ENCODE data around the gene AFG3L2. TPM values are rescaled to one million over a fixed set of nuclear protein-coding genes. Genes with fewer than 3 reads are reported as not detected.

Gene AFG3L2
- total and polyA plus RNA-seq, 4 experiments from 2014 or later: 27.8 to 34.6 (median 32.2) TPM

DNA sequence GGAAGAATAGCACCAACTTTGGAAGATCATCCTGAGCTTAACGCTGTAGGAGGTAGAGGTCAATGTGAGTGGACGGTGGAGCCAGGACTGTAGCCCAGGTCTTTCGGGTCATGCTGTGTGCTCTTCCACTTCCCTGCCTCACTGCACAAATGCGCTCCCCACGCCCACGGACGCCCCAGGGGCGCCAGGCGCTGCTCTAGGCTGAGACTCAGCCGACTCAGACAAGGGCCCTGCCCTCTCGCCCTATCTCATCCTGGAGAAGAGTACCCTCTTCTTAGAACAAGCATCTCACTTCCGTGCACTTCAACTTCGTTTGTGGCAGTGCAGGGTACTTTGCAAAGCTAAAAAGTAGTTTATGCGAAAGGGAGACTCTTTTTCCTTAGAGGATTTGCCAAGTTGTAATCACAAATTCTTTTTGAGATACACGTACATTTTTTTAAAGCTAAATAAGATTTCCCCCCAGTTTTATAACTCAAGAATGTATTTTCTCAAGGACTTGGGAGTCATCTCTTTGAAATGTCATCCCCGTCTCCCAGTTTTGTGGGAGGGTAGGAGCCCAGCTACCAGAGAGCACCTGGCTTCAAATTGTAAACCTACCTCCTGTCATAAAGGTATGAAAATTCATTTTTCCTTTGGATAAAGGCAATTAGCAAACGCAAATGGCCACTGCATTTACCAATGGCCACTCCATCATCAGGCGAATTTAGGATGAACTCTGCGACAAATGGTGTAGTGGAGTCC, 29.5 kb upstream of the AFG3L2 start:
- POLR2A ChIA-PET (ENCODE audit: partially characterized antibody): interaction anchor here (2.7 kb wide), 1 partner anchor 29 kb away, joined by 24 read pairs; the partner anchor contains the start of gene AFG3L2
- Mint-ChIP-seq H3K4me3 (peak overlapping the region in 7 of 8 donors; percentile 60 to 92 (median 88)), H3K9me3 (no peaks in the 10 kb centered on the region), H3K4me1 (peaks cover 12 to 38% (median 19%) of the 10 kb centered on the region in 4 donors), H3K36me3 (no peaks in the 10 kb centered on the region), H3K27ac (peak overlapping the region in 2 of 7 donors; percentile 46 to 60), H3K27me3 (peaks cover 18 to 23% of the 10 kb centered on the region in 2 donors)
- CTCF ChIA-PET (ENCODE audit: partially characterized antibody): interaction anchor here (0.9 to 4.2 kb wide), 2 partner anchors 14 to 253 kb away, joined by 3 to 26 read pairs; no protein-coding TSS in a partner anchor
- Histone ChIP-seq H3K27me3 (ENCODE audit: insufficient read depth, low read length) (peaks cover 5% of the 10 kb centered on the region), H3K9me3 (ENCODE audit: control insufficient read depth in 1 of 2, low read length in 2 of 2) (no peaks in the 10 kb centered on the region), H3K4me3 (ENCODE audit: low read length in 2 of 2) (no peak overlapping the region), H3K27ac (ENCODE audit: low read depth, low read length) (no peak overlapping the region), H3K36me3 (ENCODE audit: insufficient read depth, low read length) (no peaks in the 10 kb centered on the region), H3K4me1 (ENCODE audit: insufficient read depth, low read length) (peaks cover 18% of the 10 kb centered on the region)
- intact Hi-C loops (cut with micrococcal nuclease): loop anchor here (1.0 to 5.0 kb wide), 2 partner anchors 29 to 251 kb away; partner anchors contain the start of genes AFG3L2 and SPIRE1
- DNase-seq: no peak

DNA sequence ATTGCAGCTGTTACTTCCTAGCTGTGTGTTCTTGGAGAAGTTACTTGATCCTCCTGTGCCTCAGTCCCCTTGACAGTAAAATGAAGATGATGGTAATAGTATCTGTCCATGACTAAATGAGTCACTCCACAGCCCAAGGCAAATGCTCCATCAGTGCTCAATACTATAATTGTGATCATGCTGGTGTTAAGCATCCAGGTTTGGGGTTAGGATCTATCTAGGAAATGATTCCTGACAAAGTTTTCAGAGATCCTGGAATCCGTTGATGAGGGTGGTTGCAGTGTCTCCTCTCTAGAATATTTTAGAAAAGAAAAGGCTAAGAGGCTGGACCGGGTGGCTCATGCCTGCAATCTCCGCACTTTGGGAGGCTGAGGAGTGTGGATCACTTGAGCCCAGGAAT, 28.0 kb upstream of the AFG3L2 start:
- Histone ChIP-seq H3K27ac (ENCODE audit: low read depth, low read length) (no peak overlapping the region), H3K36me3 (ENCODE audit: insufficient read depth, low read length) (no peaks in the 10 kb centered on the region), H3K27me3 (ENCODE audit: insufficient read depth, low read length) (peaks cover 5% of the 10 kb centered on the region), H3K4me1 (ENCODE audit: insufficient read depth, low read length) (peaks cover 18% of the 10 kb centered on the region), H3K9me3 (ENCODE audit: control insufficient read depth in 1 of 2, low read length in 2 of 2) (no peaks in the 10 kb centered on the region), H3K4me3 (ENCODE audit: low read length in 2 of 2) (no peak overlapping the region)
- Mint-ChIP-seq H3K27me3 (peaks cover 20 to 25% of the 10 kb centered on the region in 2 donors), H3K9me3 (no peaks in the 10 kb centered on the region), H3K4me3 (peak overlapping the region in 1 of 8 donors; percentile 64), H3K36me3 (no peaks in the 10 kb centered on the region), H3K27ac (no peak overlapping the region), H3K4me1 (peaks cover 12 to 36% (median 19%) of the 10 kb centered on the region in 4 donors)
- DNase-seq: no peak
- ChIA-PET POLR2A (ENCODE audit: partially characterized antibody) (no interaction called here), CTCF (ENCODE audit: partially characterized antibody) (interaction anchor here (0.6 to 4.2 kb wide), 2 partner anchors 12 to 28 kb away, joined by 3 to 26 read pairs; partner anchors contain the start of gene AFG3L2)
- intact Hi-C loops (cut with micrococcal nuclease): loop anchor here (5.0 kb wide), 1 partner anchor 252 kb away; the partner anchor contains the start of gene SPIRE1

DNA sequence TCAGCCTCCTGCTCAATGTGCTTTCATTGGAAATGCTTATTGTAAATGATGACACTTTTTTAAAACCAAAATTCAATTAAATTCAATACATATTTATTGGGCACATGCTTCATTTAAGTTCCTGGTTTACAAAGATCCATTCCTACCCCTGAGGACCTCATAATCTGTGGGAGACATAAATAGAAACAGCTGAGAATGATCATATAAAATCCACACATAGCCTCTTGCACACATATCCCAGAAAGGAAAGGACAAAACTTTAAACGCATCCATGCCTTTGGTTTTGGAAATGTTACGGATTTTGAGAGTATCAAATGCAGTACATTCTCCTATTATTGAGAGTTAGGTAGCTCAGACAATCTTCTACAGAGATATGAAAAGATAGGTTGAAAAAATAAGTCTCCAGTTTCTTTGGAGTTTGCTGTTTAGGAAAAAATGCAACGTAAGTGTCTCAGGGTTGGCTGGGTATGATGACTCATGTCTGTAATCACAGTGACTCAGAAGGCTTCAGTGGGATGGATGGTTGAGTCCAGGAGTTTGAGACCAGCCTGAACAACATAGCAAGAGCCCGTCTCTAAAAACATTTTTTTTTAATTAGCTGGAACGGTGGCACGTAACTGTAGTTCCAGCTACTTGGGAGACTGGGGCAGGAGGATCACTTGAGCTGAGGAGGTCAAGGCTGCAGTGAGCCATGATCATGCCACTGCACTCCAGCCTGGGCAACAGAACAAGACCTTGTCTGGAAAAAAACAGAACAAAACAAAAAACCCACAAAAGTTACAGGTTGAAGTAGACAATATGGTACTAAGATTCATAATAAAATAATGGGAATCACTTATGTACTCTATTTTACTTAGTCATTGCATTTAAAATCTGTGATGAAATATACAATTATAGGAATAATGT, 26.8 kb upstream of the AFG3L2 start:
- Histone ChIP-seq H3K27ac (ENCODE audit: low read depth, low read length) (no peak overlapping the region), H3K4me1 (ENCODE audit: insufficient read depth, low read length) (peaks cover 18% of the 10 kb centered on the region), H3K9me3 (ENCODE audit: control insufficient read depth in 1 of 2, low read length in 2 of 2) (no peaks in the 10 kb centered on the region), H3K27me3 (ENCODE audit: insufficient read depth, low read length) (peaks cover 5% of the 10 kb centered on the region), H3K4me3 (ENCODE audit: low read length in 2 of 2) (no peak overlapping the region), H3K36me3 (ENCODE audit: insufficient read depth, low read length) (no peaks in the 10 kb centered on the region)
- peaks cover 12 to 33% (median 19%) of the 10 kb centered on the region in 4 donors for H3K4me1 Mint-ChIP-seq
- ChIA-PET POLR2A (ENCODE audit: partially characterized antibody) (no interaction called here), CTCF (ENCODE audit: partially characterized antibody) (interaction anchor here (4.2 kb wide), 1 partner anchor 11 kb away, joined by 26 read pairs; no protein-coding TSS in a partner anchor)
- no peaks in the 10 kb centered on the region for H3K9me3 Mint-ChIP-seq
- peaks cover 22 to 26% of the 10 kb centered on the region in 2 donors for H3K27me3 Mint-ChIP-seq
- H3K27ac Mint-ChIP-seq: no peak overlapping the region
- H3K4me3 Mint-ChIP-seq: no peak overlapping the region
- no peaks in the 10 kb centered on the region for H3K36me3 Mint-ChIP-seq
- intact Hi-C loops (cut with micrococcal nuclease): no loop called here
- DNase-seq: no peak

DNA sequence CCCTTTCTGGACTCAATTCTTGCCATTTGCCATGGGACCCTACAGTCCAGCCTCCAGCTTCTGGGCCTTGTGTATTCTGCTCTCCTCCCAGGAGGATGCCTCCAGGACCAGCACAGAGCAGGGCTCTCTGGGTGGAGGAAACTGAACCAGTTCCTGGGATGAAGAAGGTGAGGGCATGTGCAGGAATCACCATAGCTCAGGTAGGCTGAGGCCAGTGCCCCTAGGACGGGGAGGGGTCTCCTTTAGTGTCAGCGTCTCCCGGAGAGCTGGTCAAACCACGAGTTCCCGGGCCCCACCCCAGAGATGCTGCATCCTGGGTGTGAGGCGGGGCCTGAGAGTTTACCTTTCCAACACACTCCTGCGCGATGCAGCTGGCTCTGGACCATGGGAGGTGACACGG, 24.9 kb upstream of the AFG3L2 start:
- no peak overlapping the region for H3K27ac Mint-ChIP-seq
- DNase-seq: no peak
- intact Hi-C loops (cut with micrococcal nuclease): no loop called here
- Histone ChIP-seq H3K27me3 (ENCODE audit: insufficient read depth, low read length) (peaks cover 5% of the 10 kb centered on the region), H3K4me1 (ENCODE audit: insufficient read depth, low read length) (peaks cover 10% of the 10 kb centered on the region), H3K36me3 (ENCODE audit: insufficient read depth, low read length) (no peaks in the 10 kb centered on the region), H3K9me3 (ENCODE audit: control insufficient read depth in 1 of 2, low read length in 2 of 2) (no peaks in the 10 kb centered on the region), H3K4me3 (ENCODE audit: low read length in 2 of 2) (no peak overlapping the region), H3K27ac (ENCODE audit: low read depth, low read length) (no peak overlapping the region)
- CTCF ChIA-PET (ENCODE audit: partially characterized antibody): interaction anchor here (2.1 kb wide), 1 partner anchor 10 kb away, joined by 10 read pairs; no protein-coding TSS in a partner anchor
- no peaks in the 10 kb centered on the region for H3K36me3 Mint-ChIP-seq
- peak overlapping the region in 1 of 8 donors; percentile 51 for H3K4me3 Mint-ChIP-seq
- no peaks in the 10 kb centered on the region for H3K9me3 Mint-ChIP-seq
- POLR2A ChIA-PET (ENCODE audit: partially characterized antibody): no interaction called here
- peaks cover 4 to 20% (median 8%) of the 10 kb centered on the region in 4 donors for H3K4me1 Mint-ChIP-seq
- H3K27me3 Mint-ChIP-seq: peaks cover 30 to 40% of the 10 kb centered on the region in 2 donors

DNA sequence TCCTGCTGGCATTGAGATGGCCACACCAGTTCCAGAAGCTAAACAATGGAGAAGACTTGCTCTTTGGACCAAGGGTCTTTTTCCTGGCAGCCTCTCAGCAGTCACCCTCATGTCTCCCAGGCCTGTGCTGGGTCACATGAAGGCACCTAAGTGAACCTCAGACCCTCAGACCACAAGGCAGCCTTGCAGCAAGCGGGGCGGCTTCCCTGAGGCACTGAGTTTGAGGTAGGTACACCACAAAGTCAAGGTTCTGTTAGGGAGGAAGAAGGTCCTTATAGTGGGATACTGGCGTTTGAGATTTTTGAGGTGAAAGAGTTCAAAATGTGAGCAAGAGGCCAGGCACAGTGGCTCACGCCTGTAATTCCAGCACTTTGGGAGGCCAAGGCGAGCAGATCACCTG, 22.2 kb upstream of the AFG3L2 start:
- H3K36me3 Mint-ChIP-seq: no peaks in the 10 kb centered on the region
- H3K9me3 Mint-ChIP-seq: no peaks in the 10 kb centered on the region
- no peaks in the 10 kb centered on the region for H3K4me1 ChIP-seq (ENCODE audit: insufficient read depth, low read length)
- no peak for DNase-seq
- no peaks in the 10 kb centered on the region for H3K4me1 Mint-ChIP-seq
- POLR2A ChIA-PET (ENCODE audit: partially characterized antibody): no interaction called here
- no peaks in the 10 kb centered on the region for H3K9me3 ChIP-seq (ENCODE audit: control insufficient read depth in 1 of 2, low read length in 2 of 2)
- H3K36me3 ChIP-seq (ENCODE audit: insufficient read depth, low read length): no peaks in the 10 kb centered on the region
- no peak overlapping the region for H3K4me3 ChIP-seq (ENCODE audit: low read length in 2 of 2)
- CTCF ChIA-PET (ENCODE audit: partially characterized antibody): no interaction called here
- H3K27ac ChIP-seq (ENCODE audit: low read depth, low read length): no peak overlapping the region
- H3K27me3 ChIP-seq (ENCODE audit: insufficient read depth, low read length): peaks cover 5% of the 10 kb centered on the region
- H3K4me3 Mint-ChIP-seq: no peak overlapping the region
- H3K27ac Mint-ChIP-seq: no peak overlapping the region
- peaks cover 29 to 37% of the 10 kb centered on the region in 2 donors for H3K27me3 Mint-ChIP-seq
- intact Hi-C loops (cut with micrococcal nuclease): no loop called here

DNA sequence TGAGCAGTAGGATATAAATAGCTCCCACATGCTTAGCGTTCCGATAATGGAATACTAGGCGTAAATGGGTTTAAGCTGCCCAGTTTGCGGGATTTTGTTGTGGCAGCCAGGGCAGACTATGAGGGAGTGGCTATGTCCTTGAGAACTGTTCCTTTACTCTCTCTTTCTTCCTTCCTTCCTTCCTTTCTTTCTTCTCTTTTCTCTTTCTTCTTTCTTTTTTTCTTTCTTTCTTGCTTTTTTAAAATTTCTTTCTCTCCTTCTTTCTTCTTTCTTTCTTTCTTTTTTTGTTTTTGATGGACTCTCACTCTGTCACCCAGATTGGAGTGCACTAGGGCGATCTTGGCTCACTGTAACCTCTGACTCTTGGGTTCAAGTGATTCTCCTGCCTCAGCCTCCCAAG, 21.6 kb upstream of the AFG3L2 start:
- no peaks in the 10 kb centered on the region for H3K9me3 Mint-ChIP-seq
- Histone ChIP-seq H3K4me1 (ENCODE audit: insufficient read depth, low read length) (no peaks in the 10 kb centered on the region), H3K36me3 (ENCODE audit: insufficient read depth, low read length) (no peaks in the 10 kb centered on the region), H3K4me3 (ENCODE audit: low read length in 2 of 2) (no peak overlapping the region), H3K27ac (ENCODE audit: low read depth, low read length) (no peak overlapping the region), H3K9me3 (ENCODE audit: control insufficient read depth in 1 of 2, low read length in 2 of 2) (no peaks in the 10 kb centered on the region), H3K27me3 (ENCODE audit: insufficient read depth, low read length) (peaks cover 5% of the 10 kb centered on the region)
- H3K4me1 Mint-ChIP-seq: no peaks in the 10 kb centered on the region
- H3K36me3 Mint-ChIP-seq: no peaks in the 10 kb centered on the region
- H3K27ac Mint-ChIP-seq: no peak overlapping the region
- H3K27me3 Mint-ChIP-seq: peaks cover 27 to 37% of the 10 kb centered on the region in 2 donors
- H3K4me3 Mint-ChIP-seq: no peak overlapping the region
- no peak for DNase-seq
- CTCF ChIA-PET (ENCODE audit: partially characterized antibody): no interaction called here
- POLR2A ChIA-PET (ENCODE audit: partially characterized antibody): no interaction called here
- intact Hi-C loops (cut with micrococcal nuclease): no loop called here

DNA sequence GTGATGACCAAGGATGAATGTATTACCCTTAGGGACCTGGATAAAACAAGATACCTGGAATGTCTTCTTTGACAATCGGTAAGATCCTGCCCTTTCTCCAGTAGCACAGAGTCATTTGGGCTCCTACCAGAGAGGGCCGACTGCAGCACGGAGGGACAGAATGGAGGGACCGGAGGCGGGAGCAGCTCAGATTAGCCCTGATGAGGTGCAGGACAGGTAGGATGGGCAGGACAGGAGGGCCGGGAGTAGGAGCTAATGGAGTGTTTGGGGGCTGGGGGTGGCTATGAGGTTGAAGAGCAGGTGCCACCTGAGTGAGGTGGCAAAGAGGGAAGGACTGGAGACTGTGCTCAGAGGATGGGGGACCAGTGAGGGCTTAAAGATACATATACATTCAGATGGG, 20.8 kb upstream of the AFG3L2 start:
- H3K9me3 Mint-ChIP-seq: no peaks in the 10 kb centered on the region
- no peaks in the 10 kb centered on the region for H3K36me3 Mint-ChIP-seq
- H3K4me3 Mint-ChIP-seq: no peak overlapping the region
- Histone ChIP-seq H3K9me3 (ENCODE audit: control insufficient read depth in 1 of 2, low read length in 2 of 2) (no peaks in the 10 kb centered on the region), H3K36me3 (ENCODE audit: insufficient read depth, low read length) (no peaks in the 10 kb centered on the region), H3K27me3 (ENCODE audit: insufficient read depth, low read length) (peaks cover 5% of the 10 kb centered on the region), H3K4me3 (ENCODE audit: low read length in 2 of 2) (no peak overlapping the region), H3K4me1 (ENCODE audit: insufficient read depth, low read length) (no peaks in the 10 kb centered on the region), H3K27ac (ENCODE audit: low read depth, low read length) (no peak overlapping the region)
- intact Hi-C loops (cut with micrococcal nuclease): no loop called here
- POLR2A ChIA-PET (ENCODE audit: partially characterized antibody): no interaction called here
- DNase-seq: no peak
- H3K27ac Mint-ChIP-seq: peak overlapping the region in 1 of 7 donors; percentile 49
- peaks cover 21 to 36% of the 10 kb centered on the region in 2 donors for H3K27me3 Mint-ChIP-seq
- CTCF ChIA-PET (ENCODE audit: partially characterized antibody): no interaction called here
- no peaks in the 10 kb centered on the region for H3K4me1 Mint-ChIP-seq
